CD4-positive, alpha-beta T cell (primary cell): ENCODE measurements around the gene TPT1. TPM values are rescaled to one million over a fixed set of nuclear protein-coding genes. Genes with fewer than 3 reads are reported as not detected.
"Not testable (repeated sequence)": the region's sequence is repeated elsewhere in the genome, so short reads cannot be mapped to it uniquely, and the experiment has no call there.

Experiments
- ATAC-seq: fragments of 200-7000 bp; cut with Tn5 transposase; one replicate; pipeline ENCODE4 v1.10.0; 2022; ENCODE audit warnings: mild to moderate bottlenecking; ENCODE audit not compliant: poor library complexity
- CTCF ChIA-PET: fragments of 350-600 bp; sonication (Branson Sonifier 250); formaldehyde crosslinking; loops from one replicate; lab custom pipeline; 2021; ENCODE audit warnings: antibody characterized with exemption, inconsistent platforms; lab: Charles Lee
- POLR2A ChIA-PET: fragments of 350-600 bp; sonication (Branson Sonifier 250); formaldehyde crosslinking; loops from one replicate; lab custom pipeline; 2021; ENCODE audit warnings: antibody characterized with exemption, inconsistent platforms; lab: Charles Lee
- DNase-seq, 14 experiments: peaks; one replicate each; pipeline ENCODE4 v3.0.0-alpha.2; 2013 to 2020; ENCODE audit warnings: mixed read lengths in 2 of 14
- H3K27ac ChIP-seq, 2 donors: one replicate each; pipeline versions ENCODE4 v1.5.1 to v1.7.0; 2013; ENCODE audit warnings: low read length in 2 of 2, low read depth in 1 of 2, mild to moderate bottlenecking in 1 of 2
- H3K27me3 ChIP-seq, 2 experiments: 1 replicate in 1 of 2; 2 replicates in 1 of 2; pipeline versions ENCODE4 v1.6.1 to v1.7.0; 2013; ENCODE audit warnings: low read length in 2 of 2, control low read depth in 1 of 2, mild to moderate bottlenecking in 1 of 2, moderate library complexity in 1 of 2; ENCODE audit not compliant: insufficient read depth in 2 of 2, control insufficient read depth in 1 of 2
- H3K36me3 ChIP-seq: one replicate; pipeline ENCODE4 v1.6.1; 2013; ENCODE audit warnings: low read length, control low read depth; ENCODE audit not compliant: insufficient read depth
- H3K4me1 ChIP-seq: one replicate; pipeline ENCODE4 v1.6.1; 2013; ENCODE audit warnings: low read length, control low read depth; ENCODE audit not compliant: insufficient read depth
- H3K4me3 ChIP-seq: one replicate; pipeline ENCODE4 v1.5.1; 2013; ENCODE audit warnings: mild to moderate bottlenecking, low read length, moderate library complexity
- H3K9me3 ChIP-seq, 2 experiments: 1 replicate in 1 of 2; 2 replicates in 1 of 2; pipeline versions ENCODE4 v1.6.1 to v1.7.0; 2013; ENCODE audit warnings: low read length in 2 of 2, mild to moderate bottlenecking in 2 of 2, control low read depth in 1 of 2, moderate library complexity in 1 of 2; ENCODE audit not compliant: control insufficient read depth in 1 of 2, insufficient read depth in 1 of 2
- H3K27ac Mint-ChIP-seq: one replicate; pipeline ENCODE4 v1.8.0; 2020; ENCODE audit warnings: mixed read lengths
- H3K27me3 Mint-ChIP-seq: one replicate; pipeline ENCODE4 v1.8.0; 2021; ENCODE audit warnings: mixed read lengths
- H3K36me3 Mint-ChIP-seq: one replicate; pipeline ENCODE4 v1.8.0; 2021; ENCODE audit warnings: low read depth, mixed read lengths
- H3K4me1 Mint-ChIP-seq: one replicate; pipeline ENCODE4 v1.8.0; 2021; ENCODE audit warnings: low read depth, mixed read lengths
- H3K4me3 Mint-ChIP-seq: one replicate; pipeline ENCODE4 v1.8.0; 2020; ENCODE audit warnings: mild to moderate bottlenecking, mixed read lengths
- H3K9me3 Mint-ChIP-seq: one replicate; pipeline ENCODE4 v1.8.0; 2020; ENCODE audit warnings: mixed read lengths
- intact Hi-C, 2 experiments: fragments of 100-400 bp; cut with DNase I in 1 of 2; cut with micrococcal nuclease in 1 of 2; formaldehyde crosslinking; loops; one replicate each; pipeline versions ENCODE4 v1.15.1 to v1.9.0; 2023 to 2025; cut with DNase I, micrococcal nuclease
- total RNA-seq, 174 experiments: library from RNA in 2 of 174; stranded (reverse) in 2 of 174; gene quantifications; one replicate each; pipeline ENCODE4 v1.2.3 and lab custom pipeline; 2021 to 2026
- TF ChIP-seq, protein P1 (sequence below): fragments of 200-600 bp; IDR thresholded peaks from one replicate; pipeline ENCODE4 v1.8.0; 2022; ENCODE audit warnings: antibody characterized with exemption, mild to moderate bottlenecking

TPT1 gene
- total RNA-seq, 2 experiments from 2014 or later: 8,742 to 8,834 TPM

DNA sequence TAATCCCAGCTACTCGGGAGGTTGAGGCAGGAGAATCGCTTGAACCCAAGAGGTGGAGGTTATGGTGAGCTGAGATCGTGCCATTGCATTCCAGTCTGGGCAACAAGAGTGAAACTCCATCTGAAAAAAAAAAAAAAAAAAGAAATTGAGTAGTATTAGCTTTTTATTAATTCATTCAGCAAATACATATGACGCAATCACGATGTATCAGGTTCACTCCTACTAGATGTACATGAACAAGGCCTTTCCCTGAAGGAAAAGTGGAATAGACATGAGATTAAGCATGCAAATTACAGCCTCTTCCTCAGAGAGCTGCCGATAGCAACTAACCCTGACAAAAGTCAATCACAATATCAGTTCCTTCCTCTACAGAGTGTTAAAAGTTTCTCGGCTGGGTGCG, 9.2 kb upstream of the TPT1 start:
- intact Hi-C loops: no loop called here
- H3K27ac ChIP-seq: no peak overlapping the region
- no peak overlapping the region for H3K4me3 Mint-ChIP-seq
- TF ChIP-seq, protein P1, sequence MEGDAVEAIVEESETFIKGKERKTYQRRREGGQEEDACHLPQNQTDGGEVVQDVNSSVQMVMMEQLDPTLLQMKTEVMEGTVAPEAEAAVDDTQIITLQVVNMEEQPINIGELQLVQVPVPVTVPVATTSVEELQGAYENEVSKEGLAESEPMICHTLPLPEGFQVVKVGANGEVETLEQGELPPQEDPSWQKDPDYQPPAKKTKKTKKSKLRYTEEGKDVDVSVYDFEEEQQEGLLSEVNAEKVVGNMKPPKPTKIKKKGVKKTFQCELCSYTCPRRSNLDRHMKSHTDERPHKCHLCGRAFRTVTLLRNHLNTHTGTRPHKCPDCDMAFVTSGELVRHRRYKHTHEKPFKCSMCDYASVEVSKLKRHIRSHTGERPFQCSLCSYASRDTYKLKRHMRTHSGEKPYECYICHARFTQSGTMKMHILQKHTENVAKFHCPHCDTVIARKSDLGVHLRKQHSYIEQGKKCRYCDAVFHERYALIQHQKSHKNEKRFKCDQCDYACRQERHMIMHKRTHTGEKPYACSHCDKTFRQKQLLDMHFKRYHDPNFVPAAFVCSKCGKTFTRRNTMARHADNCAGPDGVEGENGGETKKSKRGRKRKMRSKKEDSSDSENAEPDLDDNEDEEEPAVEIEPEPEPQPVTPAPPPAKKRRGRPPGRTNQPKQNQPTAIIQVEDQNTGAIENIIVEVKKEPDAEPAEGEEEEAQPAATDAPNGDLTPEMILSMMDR: no peak
- H3K27ac Mint-ChIP-seq: no peak overlapping the region
- peaks cover 47% of the 10 kb centered on the region for H3K36me3 ChIP-seq
- ATAC-seq (no peak), DNase-seq (no peak)
- no peak overlapping the region for H3K4me3 ChIP-seq
- ChIA-PET POLR2A (no interaction called here), CTCF (no interaction called here)
- no peaks in the 10 kb centered on the region for H3K9me3 Mint-ChIP-seq
- no peaks in the 10 kb centered on the region for H3K27me3 ChIP-seq
- H3K36me3 Mint-ChIP-seq: peaks cover 66% of the 10 kb centered on the region
- H3K4me1 ChIP-seq: no peaks in the 10 kb centered on the region
- H3K4me1 Mint-ChIP-seq: no peaks in the 10 kb centered on the region
- H3K27me3 Mint-ChIP-seq: no peaks in the 10 kb centered on the region
- no peaks in the 10 kb centered on the region for H3K9me3 ChIP-seq

DNA sequence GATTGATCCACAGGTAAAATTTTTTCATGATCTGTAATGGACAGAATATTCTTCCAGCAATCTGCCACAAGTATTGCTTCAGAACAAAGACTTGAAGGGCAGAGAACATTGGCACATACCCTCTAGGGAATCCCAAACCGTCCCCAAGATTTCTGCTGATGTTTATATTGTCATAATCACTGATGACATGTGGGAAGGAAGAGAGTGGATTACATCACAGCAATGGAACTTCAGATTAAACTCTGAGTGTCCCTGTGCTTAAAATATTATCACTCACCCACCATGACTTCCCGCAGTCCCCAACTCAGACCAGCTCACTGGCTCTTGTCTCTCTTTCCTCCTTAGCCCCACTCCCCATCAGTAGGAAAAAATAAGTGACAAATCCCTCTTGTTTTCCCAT, 8.5 kb upstream of the TPT1 start:
- Mint-ChIP-seq H3K4me3 (no peak overlapping the region), H3K9me3 (no peaks in the 10 kb centered on the region), H3K4me1 (peaks cover 2% of the 10 kb centered on the region), H3K36me3 (peaks cover 68% of the 10 kb centered on the region), H3K27ac (no peak overlapping the region), H3K27me3 (no peaks in the 10 kb centered on the region)
- TF ChIP-seq, protein P1: no peak
- Histone ChIP-seq H3K36me3 (peaks cover 51% of the 10 kb centered on the region), H3K9me3 (no peaks in the 10 kb centered on the region), H3K4me3 (no peak overlapping the region), H3K4me1 (no peaks in the 10 kb centered on the region), H3K27me3 (no peaks in the 10 kb centered on the region), H3K27ac (no peak overlapping the region)
- intact Hi-C loops: loop anchor here in 1 of 2 experiments (10.0 kb wide), 1 partner anchor 705 kb away; the partner anchor contains the start of gene ZC3H13
- no peak for DNase-seq
- POLR2A ChIA-PET: no interaction called here
- CTCF ChIA-PET: no interaction called here
- ATAC-seq: no peak

DNA sequence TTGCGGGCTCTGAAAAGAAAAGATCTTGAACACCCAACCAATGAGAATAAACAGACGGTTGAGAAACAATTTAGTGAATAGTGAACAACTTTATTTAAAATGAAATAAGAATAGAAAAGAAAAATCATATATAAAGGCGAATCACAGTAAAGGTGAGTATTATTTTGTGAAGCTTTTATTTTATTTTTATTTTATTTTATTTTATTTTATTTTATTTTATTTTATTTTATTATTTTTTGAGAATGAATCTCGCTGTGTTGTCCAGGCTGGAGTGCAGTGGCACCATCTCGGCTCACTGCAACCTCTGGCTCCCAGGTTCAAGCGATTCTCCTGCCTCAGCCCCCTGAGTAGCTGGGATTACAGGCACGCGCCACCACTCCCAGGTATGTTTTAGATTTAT, 3.1 kb upstream of the TPT1 start:
- H3K4me3 ChIP-seq, H3K27me3 Mint-ChIP-seq, H3K27me3 ChIP-seq, H3K27ac Mint-ChIP-seq, H3K9me3 ChIP-seq, H3K4me3 Mint-ChIP-seq, DNase-seq, ATAC-seq, H3K27ac ChIP-seq, H3K9me3 Mint-ChIP-seq: not testable (repeated sequence)
- H3K36me3 Mint-ChIP-seq: peaks cover 70% of the 10 kb centered on the region
- intact Hi-C loops: loop anchor here in 1 of 2 experiments (10.0 kb wide), 1 partner anchor 711 kb away; the partner anchor contains the start of gene ZC3H13
- H3K4me1 Mint-ChIP-seq: peaks cover 38% of the 10 kb centered on the region
- ChIA-PET CTCF (interaction anchor here (1.2 kb wide), 1 partner anchor 24 kb away, joined by 4 read pairs; no protein-coding TSS in a partner anchor), POLR2A (interaction anchor here (1.2 kb wide), 1 partner anchor 14 kb away, joined by 4 read pairs; no protein-coding TSS in a partner anchor)
- peaks cover 33% of the 10 kb centered on the region for H3K36me3 ChIP-seq
- peaks cover 19% of the 10 kb centered on the region for H3K4me1 ChIP-seq

DNA sequence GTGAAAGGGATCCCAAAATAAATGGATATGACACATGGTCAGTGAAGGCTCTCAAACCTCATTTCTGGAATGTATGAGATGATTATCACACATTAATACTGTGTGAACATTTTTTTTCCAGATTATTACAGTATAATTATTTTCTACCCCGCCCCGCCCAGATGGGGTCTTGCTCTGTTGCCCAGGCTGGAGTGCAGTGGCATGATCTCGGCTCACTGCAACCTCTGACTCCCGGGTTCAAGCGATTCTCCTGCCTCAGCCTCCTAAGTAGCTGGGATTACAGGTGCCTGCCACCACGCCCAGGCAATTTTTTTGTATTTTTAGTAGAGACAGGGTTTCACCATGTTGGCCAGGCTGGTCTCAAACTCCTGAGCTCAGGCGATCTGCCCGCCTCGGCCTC, 2.1 kb upstream of the TPT1 start:
- not testable (repeated sequence) for H3K27me3 ChIP-seq, H3K27me3 Mint-ChIP-seq, ATAC-seq, H3K4me3 ChIP-seq, H3K27ac Mint-ChIP-seq, DNase-seq, H3K9me3 ChIP-seq, H3K27ac ChIP-seq, H3K9me3 Mint-ChIP-seq
- peaks cover 75% of the 10 kb centered on the region for H3K36me3 Mint-ChIP-seq
- POLR2A ChIA-PET: interaction anchor here (1.1 to 4.3 kb wide), 2 partner anchors 24 to 122 kb away, joined by 3 to 30 read pairs; partner anchors contain the start of gene COG3
- Histone ChIP-seq H3K36me3 (peaks cover 39% of the 10 kb centered on the region), H3K4me1 (peaks cover 29% of the 10 kb centered on the region)
- H3K4me3 Mint-ChIP-seq: peak overlapping the region; percentile 71
- intact Hi-C loops: loop anchor here in 1 of 2 experiments (2.0 to 10.0 kb wide), 3 partner anchors 20 to 712 kb away; partner anchors contain the start of gene ZC3H13
- peaks cover 47% of the 10 kb centered on the region for H3K4me1 Mint-ChIP-seq
- CTCF ChIA-PET: interaction anchor here (1.2 kb wide), 1 partner anchor 25 kb away, joined by 4 read pairs; no protein-coding TSS in a partner anchor

DNA sequence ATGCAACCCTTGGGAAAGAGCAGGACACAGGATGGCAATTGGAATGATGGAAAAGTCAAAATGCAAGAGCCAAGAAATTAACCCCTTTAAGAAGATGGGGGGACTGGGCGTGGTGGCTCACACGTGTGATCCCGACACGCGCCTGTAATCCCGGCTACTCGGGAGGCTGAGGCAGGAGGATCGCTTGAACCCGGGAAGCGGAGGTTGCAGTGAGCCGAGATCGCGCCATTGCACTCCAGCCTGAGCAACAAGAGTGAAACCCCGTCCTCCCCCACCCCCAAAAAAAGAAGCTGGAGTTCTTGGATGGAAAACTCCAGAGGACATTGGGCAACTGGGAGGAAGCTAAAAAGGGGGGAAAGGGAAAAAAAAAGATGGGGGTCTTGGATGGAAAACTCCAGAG, 1.7 kb upstream of the TPT1 start:
- ATAC-seq, H3K27me3 ChIP-seq, H3K4me3 ChIP-seq, H3K9me3 Mint-ChIP-seq, H3K27ac ChIP-seq, H3K27me3 Mint-ChIP-seq, DNase-seq, H3K9me3 ChIP-seq: not testable (repeated sequence)
- intact Hi-C loops: loop anchor here in 1 of 2 experiments (2.0 to 10.0 kb wide), 3 partner anchors 20 to 712 kb away; partner anchors contain the start of gene ZC3H13
- H3K36me3 Mint-ChIP-seq: peaks cover 75% of the 10 kb centered on the region
- ChIA-PET CTCF (interaction anchor here (1.4 to 2.7 kb wide), 2 partner anchors 25 to 122 kb away, joined by 4 to 9 read pairs; partner anchors contain the start of gene COG3), POLR2A (interaction anchor here (1.1 to 4.3 kb wide), 2 partner anchors 25 to 122 kb away, joined by 3 to 30 read pairs; partner anchors contain the start of gene COG3)
- Histone ChIP-seq H3K36me3 (peaks cover 40% of the 10 kb centered on the region), H3K4me1 (peaks cover 32% of the 10 kb centered on the region)
- H3K27ac Mint-ChIP-seq: peak overlapping the region; percentile 84
- peak overlapping the region; percentile 99 for H3K4me3 Mint-ChIP-seq
- H3K4me1 Mint-ChIP-seq: peaks cover 50% of the 10 kb centered on the region
